Nephron progenitor cell (in vitro differentiated cells): ENCODE measurements around the gene PGGHG.
A peak's percentile ranks its signal among the peaks of the same experiment; 100 is the strongest.

Experiments
- DNase-seq: peaks from one replicate; pipeline ENCODE4 v3.0.0; 2021
- H3K27ac Mint-ChIP-seq: 2 replicates; pipeline ENCODE4 v1.8.0; 2021; ENCODE audit warnings: mild to moderate bottlenecking, moderate library complexity, mixed read lengths
- H3K27me3 Mint-ChIP-seq: 2 replicates; pipeline ENCODE4 v1.8.0; 2021; ENCODE audit warnings: mild to moderate bottlenecking, low read depth, mixed read lengths; ENCODE audit not compliant: poor library complexity
- H3K36me3 Mint-ChIP-seq: 2 replicates; pipeline ENCODE4 v1.8.0; 2021; ENCODE audit warnings: low read depth, mixed read lengths
- H3K4me1 Mint-ChIP-seq: 2 replicates; pipeline ENCODE4 v1.8.0; 2021; ENCODE audit warnings: mixed read lengths
- H3K4me3 Mint-ChIP-seq: 2 replicates; pipeline ENCODE4 v1.8.0; 2021; ENCODE audit warnings: mild to moderate bottlenecking, moderate library complexity, mixed read lengths
- H3K9me3 Mint-ChIP-seq: 2 replicates; pipeline ENCODE4 v1.8.0; 2021; ENCODE audit warnings: mild to moderate bottlenecking, moderate library complexity, mixed read lengths
- CTCF ChIP-seq: fragments of 200-600 bp; sonication (generic); IDR thresholded peaks from 2 replicates; pipeline ENCODE4 v1.5.0; 2021; ENCODE audit warnings: antibody characterized with exemption

Gene PGGHG

GRCh38 chr11:279966-280705 lies 8.8 kb upstream of the PGGHG start:
- no peak overlapping the region for H3K27ac Mint-ChIP-seq
- peaks cover 2% of the 10 kb centered on the region for H3K27me3 Mint-ChIP-seq
- DNase-seq: no peak
- no peak for TF ChIP-seq CTCF
- H3K9me3 Mint-ChIP-seq: peaks cover 25% of the 10 kb centered on the region
- H3K4me1 Mint-ChIP-seq: peaks cover 44% of the 10 kb centered on the region
- H3K4me3 Mint-ChIP-seq: no peak overlapping the region
- H3K36me3 Mint-ChIP-seq: peaks cover 3% of the 10 kb centered on the region

- no peak for DNase-seq
- H3K27ac Mint-ChIP-seq: no peak overlapping the region
- TF ChIP-seq CTCF: no peak
- peaks cover 3% of the 10 kb centered on the region for H3K36me3 Mint-ChIP-seq
- H3K9me3 Mint-ChIP-seq: peaks cover 20% of the 10 kb centered on the region
- peaks cover 51% of the 10 kb centered on the region for H3K4me1 Mint-ChIP-seq
- no peak overlapping the region for H3K4me3 Mint-ChIP-seq
- H3K27me3 Mint-ChIP-seq: peaks cover 2% of the 10 kb centered on the region
Observed at GRCh38 chr11:280706-281485, 8.0 kb upstream of the PGGHG start.

- H3K36me3 Mint-ChIP-seq: peaks cover 3% of the 10 kb centered on the region
- H3K27me3 Mint-ChIP-seq: peaks cover 7% of the 10 kb centered on the region
- peaks cover 13% of the 10 kb centered on the region for H3K9me3 Mint-ChIP-seq
- TF ChIP-seq CTCF: no peak
- H3K4me1 Mint-ChIP-seq: peaks cover 56% of the 10 kb centered on the region
- no peak overlapping the region for H3K4me3 Mint-ChIP-seq
- DNase-seq: no peak
- peak overlapping the region; percentile 21 for H3K27ac Mint-ChIP-seq
Observed at GRCh38 chr11:281486-282161, 7.3 kb upstream of the PGGHG start.

GRCh38 chr11:282171-282570 lies 6.8 kb upstream of the PGGHG start:
- Mint-ChIP-seq H3K27me3 (peaks cover 7% of the 10 kb centered on the region), H3K36me3 (peaks cover 3% of the 10 kb centered on the region), H3K4me1 (peaks cover 61% of the 10 kb centered on the region), H3K27ac (peak overlapping the region; percentile 21), H3K4me3 (no peak overlapping the region), H3K9me3 (peaks cover 8% of the 10 kb centered on the region)
- TF ChIP-seq CTCF: no peak
- DNase-seq: no peak

- H3K4me3 Mint-ChIP-seq: peak overlapping the region; percentile 20
- no peaks in the 10 kb centered on the region for H3K36me3 Mint-ChIP-seq
- no peak for TF ChIP-seq CTCF
- peaks cover 4% of the 10 kb centered on the region for H3K9me3 Mint-ChIP-seq
- peak overlapping the region; percentile 29 for H3K27ac Mint-ChIP-seq
- DNase-seq: no peak
- H3K4me1 Mint-ChIP-seq: peaks cover 59% of the 10 kb centered on the region
- peaks cover 8% of the 10 kb centered on the region for H3K27me3 Mint-ChIP-seq
Observed at GRCh38 chr11:282630-283360, 6.1 kb upstream of the PGGHG start.
